ENCODE measurements around the gene SLIT3.

SLIT3 gene

GRCh38 chr5:169300468-169301385 lies at the start of gene SLIT3:
Gene SLIT3, minus strand, starts transcription at chr5:169301139. Its CDS starts 430 bp downstream, at chr5:169300709.
- no peak for DNase-seq

DNA sequence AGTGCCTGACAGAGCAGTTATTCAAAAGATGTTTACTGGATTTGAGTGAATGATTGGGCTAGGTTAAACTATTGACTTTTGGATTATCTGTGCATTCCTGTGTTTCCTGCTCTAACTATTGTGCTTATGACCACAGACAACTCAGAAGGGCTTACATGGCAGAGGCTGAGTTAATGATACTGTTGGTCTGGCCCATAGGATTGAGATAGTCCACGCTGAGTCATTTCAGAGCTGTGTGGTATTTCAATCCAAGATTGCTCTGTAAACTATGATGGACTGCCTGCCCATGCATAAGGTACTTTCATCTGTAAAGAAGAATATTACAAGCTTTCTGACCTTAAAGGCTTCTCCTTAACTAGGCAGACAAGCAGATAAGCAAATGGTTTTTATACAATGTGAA lies 49.1 kb upstream of the SLIT3 start:
- no peak for DNase-seq

- DNase-seq, result no peak
Observed at GRCh38 chr5:169347786-169348185, 46.8 kb upstream of the SLIT3 start.

DNA sequence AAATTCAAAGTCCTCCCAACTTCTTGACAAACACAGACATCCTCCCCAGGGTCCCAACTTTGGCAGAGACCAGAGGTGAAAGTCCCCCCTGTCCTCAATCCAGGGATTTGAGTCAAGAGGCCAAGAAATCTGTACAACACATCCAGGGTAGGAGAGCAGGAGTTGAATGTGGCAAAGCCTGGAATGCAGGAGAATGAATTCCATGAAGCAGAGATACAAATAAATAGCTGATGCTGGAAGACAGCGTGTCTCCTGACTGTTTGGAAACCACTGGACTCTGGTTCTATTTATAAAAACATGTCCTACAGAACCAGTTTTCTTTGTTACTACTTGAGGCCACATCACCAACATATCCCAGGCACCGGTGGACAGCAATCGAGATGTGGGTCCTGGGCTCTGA lies 43.7 kb upstream of the SLIT3 start:
- DNase-seq, result no peak

DNA sequence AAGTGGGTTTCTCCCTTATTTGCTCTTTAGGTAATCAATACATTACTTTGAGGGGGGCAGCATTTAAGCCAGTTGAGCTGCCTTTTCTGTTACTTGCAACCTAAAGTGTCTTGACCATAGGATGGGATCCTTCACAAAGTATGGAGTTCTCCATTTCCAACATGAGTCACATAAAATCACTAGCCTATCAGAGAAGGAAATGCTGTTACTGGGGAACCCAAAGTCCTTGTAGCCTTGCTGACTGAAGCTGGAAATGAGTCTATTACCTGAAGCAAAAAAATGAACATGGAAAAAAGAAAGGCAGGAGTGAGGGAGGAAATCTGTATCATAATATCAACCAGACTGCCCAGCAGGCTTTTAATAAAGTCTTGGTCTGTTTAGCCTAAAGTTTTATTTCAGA lies 42.8 kb upstream of the SLIT3 start:
- no peak for DNase-seq

DNA sequence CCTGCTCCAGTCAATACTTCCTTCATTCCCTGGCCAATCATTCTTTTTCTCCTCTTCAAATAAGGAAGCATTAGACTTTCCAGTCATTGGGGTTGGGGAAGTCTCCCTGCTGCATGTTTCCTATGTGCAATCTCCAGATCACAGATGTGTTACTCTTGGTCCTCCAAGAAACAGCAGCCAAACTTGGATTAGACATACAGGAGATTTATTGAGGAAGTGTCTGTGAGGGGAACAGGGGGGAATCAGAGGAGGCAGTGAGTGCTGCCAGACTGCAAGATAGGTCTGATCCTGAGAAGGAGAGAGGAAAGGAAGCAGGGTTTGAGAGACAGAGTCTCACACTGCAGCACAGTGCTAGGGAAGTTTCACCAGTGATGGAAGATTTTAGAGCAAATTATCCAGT lies 40.6 kb upstream of the SLIT3 start:
- no peak for DNase-seq

DNA sequence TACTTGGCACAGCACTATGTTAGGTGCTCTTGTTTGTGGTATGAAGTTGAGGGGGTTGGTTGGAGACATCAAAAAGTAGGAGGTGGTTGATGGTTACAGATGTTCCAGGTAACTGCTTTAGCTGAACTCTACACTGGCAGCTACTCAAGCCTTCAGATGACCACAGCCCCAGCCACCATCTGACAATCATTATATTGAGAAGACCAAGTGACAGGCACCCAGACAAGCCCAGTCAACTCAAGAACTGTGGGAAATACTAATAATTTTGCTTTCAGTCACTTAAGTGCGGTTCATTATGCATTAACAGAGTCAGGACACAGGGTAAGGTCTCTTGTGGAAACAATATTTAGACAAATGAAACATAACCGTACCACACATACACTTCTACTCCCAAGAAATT lies 38.9 kb upstream of the SLIT3 start:
- no peak for DNase-seq

- DNase-seq, result no peak
Observed at GRCh38 chr5:169336242-169336641, 35.3 kb upstream of the SLIT3 start.

GRCh38 chr5:169335806-169336205 lies 34.9 kb upstream of the SLIT3 start:
- DNase-seq, result no peak

DNA sequence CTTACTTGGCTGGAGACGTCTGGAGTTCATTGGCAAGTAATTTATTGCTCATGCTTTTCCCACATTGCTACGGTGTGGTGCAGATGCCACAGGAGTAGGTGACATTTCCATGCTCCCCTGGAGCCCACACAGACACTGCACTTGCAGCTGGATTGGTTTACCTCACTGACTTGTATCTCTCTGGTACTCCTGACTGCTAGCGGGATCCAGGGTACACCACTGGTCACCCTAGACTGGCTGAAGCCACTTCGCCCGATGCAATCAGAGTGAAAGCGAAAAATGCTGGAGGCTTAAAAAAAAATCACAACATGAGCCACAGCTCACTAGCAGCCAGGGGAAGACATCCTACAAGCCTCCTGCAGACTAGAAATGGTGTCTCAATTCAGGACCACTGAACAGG lies 32.6 kb upstream of the SLIT3 start:
- DNase-seq, result no peak

DNA sequence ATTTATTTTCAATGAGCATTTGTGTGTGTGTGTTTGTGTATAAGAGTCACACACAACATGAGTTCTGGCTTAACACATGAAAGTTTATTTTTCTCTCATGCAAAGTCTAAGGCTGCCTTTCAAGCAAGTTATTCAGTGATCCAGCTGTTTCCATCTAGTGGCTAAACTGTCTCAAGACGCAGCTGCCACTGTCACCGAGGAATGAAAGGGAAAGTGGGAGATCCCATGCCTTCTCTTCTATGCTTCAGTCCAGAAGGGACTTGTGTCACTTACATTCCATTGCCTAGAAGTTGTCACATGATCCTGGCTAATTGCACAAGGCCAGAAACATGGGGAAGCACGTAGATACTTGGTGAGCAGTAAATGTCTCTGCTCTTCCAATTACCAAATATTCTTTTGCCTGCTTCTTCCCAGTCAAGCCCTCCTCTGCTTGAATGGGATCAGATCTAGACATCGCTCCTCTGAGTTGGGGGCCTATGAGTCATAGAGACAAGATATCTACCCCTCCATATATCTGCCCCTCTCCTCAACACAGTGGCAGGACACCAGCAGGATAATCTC lies 30.4 kb upstream of the SLIT3 start:
- DNase-seq, result no peak

DNA sequence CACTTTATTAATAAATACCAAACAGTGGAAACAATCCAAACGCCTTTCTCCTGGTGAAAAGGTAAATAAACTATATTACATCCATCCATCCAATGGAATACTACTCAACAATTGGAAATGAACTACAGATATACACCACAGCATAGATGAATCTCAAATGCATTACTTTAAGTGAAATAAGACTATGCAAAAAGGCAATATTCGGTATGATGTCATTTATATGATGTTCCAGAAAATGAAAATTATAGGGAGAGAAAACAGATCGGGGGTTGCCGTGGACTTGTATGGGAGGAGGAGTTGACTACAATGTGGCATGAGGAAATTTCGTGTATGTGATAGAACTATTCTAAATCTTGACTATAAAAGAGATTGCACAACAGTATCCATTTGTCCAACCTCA lies 27.5 kb upstream of the SLIT3 start:
- no peak for DNase-seq

GRCh38 chr5:169325273-169325672 lies 24.3 kb upstream of the SLIT3 start:
- no peak for DNase-seq

- DNase-seq, result no peak
Observed at GRCh38 chr5:169318556-169318955, 17.6 kb upstream of the SLIT3 start.

DNA sequence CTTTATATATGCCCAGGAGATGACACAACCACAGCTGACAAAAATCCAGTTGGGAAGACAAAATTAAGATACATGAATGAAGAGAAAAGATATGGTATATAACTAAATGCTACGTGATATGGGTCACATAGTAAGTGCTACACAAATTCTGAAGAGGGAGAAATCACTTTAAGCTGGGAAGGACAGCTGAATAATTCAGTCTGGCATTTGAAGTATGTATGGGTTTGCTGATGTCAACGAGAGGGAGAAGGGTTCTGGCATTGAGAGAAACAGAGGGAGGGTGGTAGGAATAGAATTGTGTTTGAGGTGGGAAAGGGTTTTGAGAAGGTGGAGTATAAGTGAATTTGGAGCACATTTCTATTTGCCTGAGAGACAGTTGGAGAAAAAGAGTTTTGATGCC lies 6.7 kb upstream of the SLIT3 start:
- no peak for DNase-seq

DNA sequence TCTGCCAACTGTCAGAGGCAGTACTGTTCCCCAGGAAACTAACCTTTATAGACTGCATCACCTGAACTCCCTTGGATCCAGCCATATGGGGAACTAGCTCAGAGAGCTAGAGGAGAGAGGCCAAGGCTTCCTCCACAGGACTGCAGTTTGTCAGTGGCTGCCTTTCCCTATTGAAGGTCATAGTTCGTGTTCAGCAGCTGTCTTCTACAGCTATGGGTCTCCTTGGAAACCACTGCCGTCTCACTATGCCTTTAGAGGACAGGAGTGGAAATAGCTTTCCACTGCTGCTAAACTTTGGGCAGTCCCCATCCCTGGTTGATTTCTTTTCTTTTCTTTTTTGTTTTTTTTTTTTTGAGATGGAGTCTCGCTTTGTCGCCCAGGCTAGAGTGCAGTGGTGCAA lies 4.4 kb upstream of the SLIT3 start:
- DNase-seq, result no peak

DNA sequence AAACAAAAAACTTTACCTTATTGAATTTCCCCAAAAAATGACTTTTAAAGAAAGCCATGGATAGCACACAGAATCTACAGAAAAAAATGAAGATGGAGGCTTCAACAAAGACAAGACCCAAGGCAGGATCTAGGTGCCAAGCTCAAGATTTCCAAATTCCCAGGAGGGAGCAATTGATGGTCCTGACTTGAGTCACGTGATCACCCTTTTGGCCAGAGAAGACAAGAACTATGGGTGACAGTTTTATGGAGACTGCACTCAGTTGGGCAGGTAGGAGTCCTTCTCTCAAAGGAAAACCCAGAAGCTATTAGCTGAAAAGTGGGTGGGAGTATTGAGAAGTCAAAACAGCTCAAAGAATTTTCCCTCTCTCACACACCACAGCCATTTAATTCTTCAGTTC lies 3.2 kb upstream of the SLIT3 start:
- DNase-seq, result no peak

GRCh38 chr5:169303119-169303515 lies 2.2 kb upstream of the SLIT3 start:
- DNase-seq, result no peak

DNA sequence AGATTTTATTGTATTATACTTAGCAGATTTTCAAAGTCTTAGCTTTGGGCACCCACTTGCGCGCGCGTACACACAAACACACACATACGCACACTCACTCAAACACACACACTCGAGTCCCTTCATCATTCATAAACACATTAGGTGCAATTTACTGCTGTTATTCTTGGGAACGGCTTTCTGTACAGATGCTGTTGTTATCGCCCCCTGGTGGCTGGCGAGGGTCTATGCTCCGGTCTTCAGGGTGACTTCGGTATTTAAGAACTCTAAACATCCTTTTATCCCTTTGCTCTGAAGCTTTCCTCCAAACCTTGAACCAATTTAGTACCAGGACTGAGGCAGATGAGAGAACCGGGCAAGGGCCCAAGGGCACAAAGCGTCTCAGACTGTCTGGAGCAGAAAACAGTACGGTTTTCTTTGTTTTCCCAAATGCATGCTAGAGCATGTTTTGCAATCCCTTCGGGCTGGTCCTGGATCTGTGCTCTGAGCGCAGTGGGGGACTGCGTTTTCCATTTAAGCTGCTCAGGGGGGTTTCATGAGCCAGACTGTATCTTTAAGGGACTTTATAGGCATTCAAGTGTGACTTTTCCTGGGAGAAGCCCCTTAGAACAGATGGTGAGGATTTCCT lies 1.7 kb upstream of the SLIT3 start:
- DNase-seq, result peak; percentile 12

DNA sequence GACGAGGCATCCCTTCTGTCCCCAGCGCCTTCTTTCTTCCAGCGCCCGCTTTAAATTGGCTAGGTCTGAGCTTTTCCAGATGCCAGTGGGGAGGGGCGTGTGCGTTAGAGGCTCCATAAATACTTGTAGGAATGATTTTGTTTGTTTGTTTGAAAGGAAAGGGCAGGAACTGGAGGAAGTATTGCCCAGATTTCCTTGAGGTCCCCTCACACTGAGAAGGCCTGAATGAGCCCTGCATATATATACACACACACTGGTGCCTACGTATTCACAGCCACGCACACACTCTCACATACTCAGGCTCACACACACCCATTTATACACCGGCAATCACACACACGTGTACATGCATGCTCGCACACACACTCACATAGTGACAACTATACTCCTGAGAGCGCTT lies 1.0 kb upstream of the SLIT3 start:
- no peak for DNase-seq

DNA sequence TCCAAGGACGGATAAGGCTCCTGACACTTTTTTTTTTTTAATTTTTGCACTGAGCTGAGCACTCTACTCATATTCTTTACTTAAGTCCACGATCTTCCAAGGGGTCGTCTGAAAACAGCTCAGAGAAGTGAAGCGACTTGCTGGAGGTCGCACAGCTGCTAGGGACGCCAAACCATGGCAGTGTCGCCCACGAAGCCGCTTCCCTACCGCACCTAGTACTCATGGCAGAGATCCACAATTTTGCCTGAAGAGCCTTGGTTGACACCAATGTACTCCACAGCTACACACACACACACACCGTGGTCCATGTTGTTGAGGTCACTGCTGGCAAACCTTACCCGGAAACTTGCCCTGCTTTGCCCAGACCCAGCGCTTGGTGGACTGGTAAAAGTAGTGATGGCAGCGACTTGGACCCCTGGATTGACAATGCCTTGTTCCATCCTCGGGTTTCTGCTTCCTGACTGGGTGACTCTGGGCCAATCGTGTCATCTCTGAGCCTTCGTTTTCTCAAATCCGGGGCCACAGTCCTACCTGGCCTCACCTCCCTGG lies 521 bp upstream of the SLIT3 start:
- DNase-seq, result no peak

DNA sequence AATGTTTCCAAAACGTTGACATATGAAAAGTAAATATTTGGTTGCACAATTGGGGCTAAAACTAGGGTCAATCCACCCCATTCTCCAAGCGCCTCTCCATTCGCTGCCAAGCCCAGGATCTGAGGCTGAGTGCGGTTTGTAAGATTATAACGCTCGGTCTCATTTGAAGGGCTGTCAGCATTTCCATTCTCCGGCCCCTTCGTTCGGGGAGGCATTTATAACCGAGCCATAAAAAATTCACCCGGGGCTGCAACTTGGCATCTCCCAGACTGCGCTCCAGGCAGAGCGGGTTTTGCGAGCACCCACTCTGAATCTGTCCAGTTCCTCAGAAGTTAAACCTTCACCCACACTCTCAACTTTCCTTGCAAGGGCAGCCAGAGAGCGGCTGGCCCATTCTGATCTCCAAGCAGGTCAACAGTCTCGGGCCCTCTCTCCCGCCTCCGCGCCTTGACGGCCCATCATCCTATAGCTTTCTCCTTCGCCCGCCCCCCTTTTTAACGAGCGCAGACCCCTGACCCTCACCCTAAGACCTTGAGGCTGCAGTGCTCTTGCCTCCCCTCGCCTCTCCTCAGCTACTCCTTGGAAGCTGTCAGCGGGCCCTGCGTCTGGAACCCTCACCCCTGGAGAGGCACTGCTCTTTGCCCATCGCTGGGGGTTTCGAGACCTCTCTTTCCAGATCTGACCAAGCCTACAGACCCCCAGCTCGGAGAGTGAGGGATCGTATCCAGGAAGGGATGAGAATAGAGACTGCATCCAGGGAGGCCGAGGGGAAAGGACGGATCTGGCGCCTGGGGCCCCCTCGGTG lies 1.1 kb downstream of the SLIT3 start:
- DNase-seq, result no peak

GRCh38 chr5:169299191-169299662 lies 1.7 kb downstream of the SLIT3 start:
- no peak for DNase-seq
